Uterus (tissue), 2 donors: ENCODE data around the gene MYH13.

Experiments used
- CTCF ChIP-seq, 4 experiments: fragments of 200-600 bp in 2 of 4; fragments of 450-650 bp in 2 of 4; sonication (generic) in 2 of 4; IDR thresholded peaks; one replicate each; pipeline ENCODE4 v1.5.1; 2016 to 2019; ENCODE audit warnings: antibody characterized with exemption in 4 of 4, mild to moderate bottlenecking in 2 of 4, moderate library complexity in 1 of 4
- POLR2A ChIP-seq, 2 donors: fragments of 450-650 bp; IDR thresholded peaks; one replicate each; pipeline ENCODE4 v1.6.1; 2016; ENCODE audit warnings: antibody characterized with exemption in 2 of 2, mild to moderate bottlenecking in 1 of 2, moderate library complexity in 1 of 2

- TF ChIP-seq CTCF (IDR thresholded peaks at IDR 0.05) = no peak
- no peak for TF ChIP-seq POLR2A (IDR thresholded peaks at IDR 0.05)
These were observed 111.7 kb downstream of the MYH13 start for GRCh38 chr17:10261098-10261497.
